H9 (cell line): ENCODE measurements around the gene FAM193A. TPM values are rescaled to one million over a fixed set of nuclear protein-coding genes. Genes with fewer than 3 reads are reported as not detected.

Experiments used
- DNase-seq: peaks from one replicate; pipeline ENCODE4 v3.0.0-alpha.2; 2017
- H2AFZ ChIP-seq: one replicate; pipeline ENCODE4 v1.6.1; 2013; ENCODE audit warnings: mild to moderate bottlenecking, low read length, control low read depth, moderate library complexity
- H2AK5ac ChIP-seq: 2 replicates; pipeline ENCODE4 v1.6.1; 2013; ENCODE audit warnings: low read length, control low read depth, mixed read lengths; ENCODE audit not compliant: insufficient read length
- H2BK120ac ChIP-seq: one replicate; pipeline ENCODE4 v1.6.1; 2013; ENCODE audit warnings: low read depth, mild to moderate bottlenecking, low read length, control low read depth, inconsistent platforms; ENCODE audit not compliant: poor library complexity, severe bottlenecking
- H2BK12ac ChIP-seq: 2 replicates; pipeline ENCODE4 v1.6.1; 2013; ENCODE audit warnings: low read length, control low read depth, mixed read lengths, low read depth; ENCODE audit not compliant: insufficient read length
- H2BK15ac ChIP-seq: 2 replicates; pipeline ENCODE4 v1.6.1; 2013; ENCODE audit warnings: low read depth, low read length, control low read depth
- H2BK20ac ChIP-seq: one replicate; pipeline ENCODE4 v1.6.1; 2013; ENCODE audit warnings: low read depth, mild to moderate bottlenecking, low read length, control low read depth, inconsistent platforms; ENCODE audit not compliant: poor library complexity, severe bottlenecking
- H2BK5ac ChIP-seq: 2 replicates; pipeline ENCODE4 v1.6.1; 2013; ENCODE audit warnings: low read length, control low read depth, mixed read lengths; ENCODE audit not compliant: insufficient read length
- H3K14ac ChIP-seq: 2 replicates; pipeline ENCODE4 v1.6.1; 2013; ENCODE audit warnings: low read length, control low read depth; ENCODE audit not compliant: insufficient read depth
- H3K18ac ChIP-seq: 2 replicates; pipeline ENCODE4 v1.6.1; 2013; ENCODE audit warnings: low read depth, mild to moderate bottlenecking, mixed read lengths, low read length, control low read depth; ENCODE audit not compliant: insufficient read length
- H3K23ac ChIP-seq: 2 replicates; pipeline ENCODE4 v1.6.1; 2013; ENCODE audit warnings: low read length, control low read depth, mixed read lengths, low read depth; ENCODE audit not compliant: insufficient read length
- H3K23me2 ChIP-seq: 2 replicates; pipeline ENCODE4 v1.6.1; 2013; ENCODE audit warnings: low read depth, mild to moderate bottlenecking, mixed read lengths, low read length, control low read depth; ENCODE audit not compliant: insufficient read length, poor library complexity, severe bottlenecking
- H3K27ac ChIP-seq: 2 replicates; pipeline ENCODE4 v1.5.1; 2013; ENCODE audit warnings: low read length, control low read depth, mixed read lengths, low read depth; ENCODE audit not compliant: insufficient read length
- H3K27me3 ChIP-seq: 2 replicates; pipeline ENCODE4 v1.6.1; 2013; ENCODE audit warnings: low read length, control low read depth, inconsistent platforms; ENCODE audit not compliant: insufficient read depth
- H3K4ac ChIP-seq: 2 replicates; pipeline ENCODE4 v1.6.1; 2013; ENCODE audit warnings: low read depth, mild to moderate bottlenecking, control low read depth, inconsistent platforms, low read length, moderate library complexity
- H3K4me1 ChIP-seq: 2 replicates; pipeline ENCODE4 v1.6.1; 2013; ENCODE audit warnings: low read length, control low read depth, inconsistent platforms; ENCODE audit not compliant: insufficient read depth
- H3K4me2 ChIP-seq: 2 replicates; pipeline ENCODE4 v1.6.1; 2013; ENCODE audit warnings: low read length, control low read depth, mixed read lengths; ENCODE audit not compliant: insufficient read length, insufficient read depth
- H3K56ac ChIP-seq: 2 replicates; pipeline ENCODE4 v1.6.1; 2013; ENCODE audit warnings: low read depth, mild to moderate bottlenecking, mixed read lengths, low read length, control low read depth; ENCODE audit not compliant: insufficient read length
- H3K79me1 ChIP-seq: 2 replicates; pipeline ENCODE4 v1.6.1; 2013; ENCODE audit warnings: low read depth, mild to moderate bottlenecking, moderate library complexity, low read length, control low read depth, inconsistent platforms; ENCODE audit not compliant: insufficient read depth, poor library complexity, severe bottlenecking
- H3K79me2 ChIP-seq: 2 replicates; pipeline ENCODE4 v1.6.1; 2013; ENCODE audit warnings: low read length, control low read depth, inconsistent platforms; ENCODE audit not compliant: insufficient read depth
- H3K9ac ChIP-seq: 2 replicates; pipeline ENCODE4 v1.6.1; 2013; ENCODE audit warnings: low read length, control low read depth, mixed read lengths; ENCODE audit not compliant: insufficient read length; ENCODE audit errors: extremely low read depth
- H3K9me3 ChIP-seq: one replicate; pipeline ENCODE4 v1.6.1; 2013; ENCODE audit warnings: low read depth, low read length, inconsistent platforms; ENCODE audit not compliant: control insufficient read depth
- H3T11ph ChIP-seq: one replicate; pipeline ENCODE4 v1.6.1; 2013; ENCODE audit warnings: mild to moderate bottlenecking, low read length, control low read depth, inconsistent platforms
- H4K20me1 ChIP-seq: one replicate; pipeline ENCODE4 v1.6.1; 2013; ENCODE audit not compliant: control insufficient read depth, insufficient read length, insufficient read depth
- H4K5ac ChIP-seq: 2 replicates; pipeline ENCODE4 v1.6.1; 2013; ENCODE audit warnings: low read depth, mild to moderate bottlenecking, mixed read lengths, low read length, control low read depth; ENCODE audit not compliant: insufficient read length
- H4K8ac ChIP-seq: replicated peaks from 2 replicates; pipeline ENCODE4 v1.6.1; 2013; ENCODE audit warnings: low read length, control low read depth, mixed read lengths, low read depth; ENCODE audit not compliant: insufficient read length
- H4K91ac ChIP-seq: 2 replicates; pipeline ENCODE4 v1.6.1; 2013; ENCODE audit warnings: low read depth, mild to moderate bottlenecking, moderate library complexity, mixed read lengths, low read length, control low read depth; ENCODE audit not compliant: insufficient read length
- H3K27ac Mint-ChIP-seq, 3 experiments: 2 replicates in 2 of 3; 3 replicates in 1 of 3; pipeline ENCODE4 v1.8.0; 2020 to 2021; ENCODE audit warnings: mixed read lengths in 3 of 3, mild to moderate bottlenecking in 1 of 3, moderate library complexity in 1 of 3
- H3K27me3 Mint-ChIP-seq: 2 replicates; pipeline ENCODE4 v1.8.0; 2021; ENCODE audit warnings: low read depth, mild to moderate bottlenecking, moderate library complexity, mixed read lengths
- H3K36me3 Mint-ChIP-seq, 3 experiments: 2 replicates in 2 of 3; 3 replicates in 1 of 3; pipeline ENCODE4 v1.8.0; 2020 to 2021; ENCODE audit warnings: low read depth in 3 of 3, mixed read lengths in 3 of 3; ENCODE audit not compliant: insufficient read depth in 1 of 3
- H3K4me1 Mint-ChIP-seq, 2 experiments: 2 replicates each; pipeline ENCODE4 v1.8.0; 2020; ENCODE audit warnings: mixed read lengths in 2 of 2
- H3K4me3 Mint-ChIP-seq, 2 experiments: 2 replicates in 1 of 2; 3 replicates in 1 of 2; pipeline ENCODE4 v1.8.0; 2020 to 2021; ENCODE audit warnings: mild to moderate bottlenecking in 2 of 2, mixed read lengths in 2 of 2, moderate library complexity in 1 of 2
- H3K9me3 Mint-ChIP-seq, 2 experiments: 2 replicates in 1 of 2; 3 replicates in 1 of 2; pipeline ENCODE4 v1.8.0; 2020; ENCODE audit warnings: mild to moderate bottlenecking in 2 of 2, mixed read lengths in 2 of 2, moderate library complexity in 1 of 2
- whole genome bisulfite sequencing: extraction: QIAGEN DNeasy Blood & Tissue Kit; methylation state at CpG from one replicate; pipeline ENCODE4 v1.1.7; 2013; ENCODE audit warnings: missing lambda C conversion rate, low lambda C conversion rate, mixed read lengths; ENCODE audit not compliant: insufficient read length; ENCODE audit errors: extremely low coverage; 5-methylcytosine and 5-hydroxymethylcytosine counted together
- total RNA-seq: library from RNA; stranded (reverse); gene quantifications from 2 replicates; pipeline ENCODE4 v1.2.1, GENCODE V29; 2021
- TF ChIP-seq, protein P1 (sequence below): fragments of 200-600 bp; sonication (generic); conservative IDR thresholded peaks from 3 replicates; pipeline ENCODE4 v1.8.0; 2021; ENCODE audit warnings: antibody characterized with exemption, mild to moderate bottlenecking

Gene FAM193A
- total RNA-seq, 1 experiment from 2014 or later: 36.9 TPM

DNA sequence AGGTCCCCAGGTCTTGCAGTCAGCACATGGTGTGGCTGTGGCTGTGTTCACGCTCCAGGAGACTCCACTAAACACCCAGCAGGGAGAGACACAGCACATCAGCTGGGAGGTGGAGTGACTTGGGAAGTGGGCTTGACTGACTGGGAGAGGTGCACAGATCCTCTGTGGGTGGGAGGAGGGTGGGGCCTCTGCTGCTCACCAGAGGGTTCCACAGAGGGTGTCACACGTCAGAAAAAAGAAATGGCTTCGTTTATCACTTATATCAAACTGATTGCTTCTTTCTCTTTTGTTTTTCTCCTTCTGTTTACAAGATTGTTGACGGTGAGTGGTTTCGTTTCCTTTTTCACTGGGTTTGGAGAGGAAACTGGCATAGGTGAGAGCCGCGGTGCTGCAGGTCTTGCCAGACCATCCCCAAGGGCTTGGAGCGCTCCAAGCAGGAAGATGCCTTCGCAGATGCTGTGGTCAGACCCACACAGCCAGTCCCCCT, 24.8 kb upstream of the FAM193A start:
- Mint-ChIP-seq H3K36me3 (peaks cover 62 to 80% (median 73%) of the 10 kb centered on the region in 3 experiments; a peak in 6 of 7 replicates), H3K27ac (peak overlapping the region in 1 of 3 experiments; percentile 34; a peak in 1 of 7 replicates), H3K4me3 (no peak overlapping the region), H3K27me3 (no peaks in the 10 kb centered on the region), H3K4me1 (no peaks in the 10 kb centered on the region; a peak in 1 of 4 replicates), H3K9me3 (no peaks in the 10 kb centered on the region; a peak in 1 of 5 replicates)
- no peak overlapping the region for H2BK15ac ChIP-seq
- H3K4me2 ChIP-seq: no peak overlapping the region
- H4K8ac ChIP-seq: no peak overlapping the region
- H3K14ac ChIP-seq: no peak overlapping the region
- H4K20me1 ChIP-seq: no peaks in the 10 kb centered on the region
- no peak overlapping the region for H2AK5ac ChIP-seq
- no peak overlapping the region for H2BK120ac ChIP-seq
- no peak overlapping the region for H2BK5ac ChIP-seq
- no peak overlapping the region for H4K5ac ChIP-seq
- H3K56ac ChIP-seq: no peak overlapping the region
- H3K9me3 ChIP-seq: no peaks in the 10 kb centered on the region
- no peak overlapping the region for H2BK20ac ChIP-seq
- H3K9ac ChIP-seq: no peak overlapping the region
- no peaks in the 10 kb centered on the region for H3K4me1 ChIP-seq
- TF ChIP-seq, protein P1, sequence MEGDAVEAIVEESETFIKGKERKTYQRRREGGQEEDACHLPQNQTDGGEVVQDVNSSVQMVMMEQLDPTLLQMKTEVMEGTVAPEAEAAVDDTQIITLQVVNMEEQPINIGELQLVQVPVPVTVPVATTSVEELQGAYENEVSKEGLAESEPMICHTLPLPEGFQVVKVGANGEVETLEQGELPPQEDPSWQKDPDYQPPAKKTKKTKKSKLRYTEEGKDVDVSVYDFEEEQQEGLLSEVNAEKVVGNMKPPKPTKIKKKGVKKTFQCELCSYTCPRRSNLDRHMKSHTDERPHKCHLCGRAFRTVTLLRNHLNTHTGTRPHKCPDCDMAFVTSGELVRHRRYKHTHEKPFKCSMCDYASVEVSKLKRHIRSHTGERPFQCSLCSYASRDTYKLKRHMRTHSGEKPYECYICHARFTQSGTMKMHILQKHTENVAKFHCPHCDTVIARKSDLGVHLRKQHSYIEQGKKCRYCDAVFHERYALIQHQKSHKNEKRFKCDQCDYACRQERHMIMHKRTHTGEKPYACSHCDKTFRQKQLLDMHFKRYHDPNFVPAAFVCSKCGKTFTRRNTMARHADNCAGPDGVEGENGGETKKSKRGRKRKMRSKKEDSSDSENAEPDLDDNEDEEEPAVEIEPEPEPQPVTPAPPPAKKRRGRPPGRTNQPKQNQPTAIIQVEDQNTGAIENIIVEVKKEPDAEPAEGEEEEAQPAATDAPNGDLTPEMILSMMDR: no peak
- H2BK12ac ChIP-seq: no peak overlapping the region
- no peaks in the 10 kb centered on the region for H3K27me3 ChIP-seq
- H2AFZ ChIP-seq: no peak overlapping the region
- H4K91ac ChIP-seq: no peak overlapping the region
- no peak for DNase-seq
- H3T11ph ChIP-seq: no peak overlapping the region
- H3K23me2 ChIP-seq: no peaks in the 10 kb centered on the region
- H3K23ac ChIP-seq: no peak overlapping the region
- no peaks in the 10 kb centered on the region for H3K79me2 ChIP-seq
- WGBS: no CpG with 5 or more reads among the region's 9 CpGs
- peaks cover 7% of the 10 kb centered on the region for H3K79me1 ChIP-seq
- H3K18ac ChIP-seq: no peak overlapping the region
- no peak overlapping the region for H3K27ac ChIP-seq
- no peak overlapping the region for H3K4ac ChIP-seq
